ENCODE measurements around the gene TMEM185A.

GRCh38 chrX:149567621-149568417 is 63.8 kb downstream of the TMEM185A start:
- no peak for TF ChIP-seq POLR2A (IDR thresholded peaks at IDR 0.05; ENCODE audit: low read depth, low read length)
- TF ChIP-seq BHLHE40 (IDR thresholded peaks at IDR 0.05; ENCODE audit: low read depth, low read length): no peak
- TF ChIP-seq RCOR1 (IDR thresholded peaks at IDR 0.05; ENCODE audit: insufficient replicate concordance, low read length): no peak
- TF ChIP-seq CTCF (conservative IDR thresholded peaks at IDR 0.05; ENCODE audit: low read depth, low read length): no peak
- TF ChIP-seq USF2 (IDR thresholded peaks at IDR 0.05; ENCODE audit: low read depth, low read length): no peak
- no peak for TF ChIP-seq CEBPB (IDR thresholded peaks at IDR 0.05; ENCODE audit: low read depth, low read length)
- TF ChIP-seq RFX5 (IDR thresholded peaks at IDR 0.05; ENCODE audit: low read depth, low read length): no peak
- TF ChIP-seq CHD1 (IDR thresholded peaks at IDR 0.05; ENCODE audit: low read depth, low read length): no peak
- TF ChIP-seq FOS (IDR thresholded peaks at IDR 0.05; ENCODE audit: low read depth, low read length): no peak
- TF ChIP-seq SMC3 (IDR thresholded peaks at IDR 0.05; ENCODE audit: low read depth, low read length): no peak

Data from IMR-90 (cell line).